ENCODE data around the gene SERPINI1.

DNA sequence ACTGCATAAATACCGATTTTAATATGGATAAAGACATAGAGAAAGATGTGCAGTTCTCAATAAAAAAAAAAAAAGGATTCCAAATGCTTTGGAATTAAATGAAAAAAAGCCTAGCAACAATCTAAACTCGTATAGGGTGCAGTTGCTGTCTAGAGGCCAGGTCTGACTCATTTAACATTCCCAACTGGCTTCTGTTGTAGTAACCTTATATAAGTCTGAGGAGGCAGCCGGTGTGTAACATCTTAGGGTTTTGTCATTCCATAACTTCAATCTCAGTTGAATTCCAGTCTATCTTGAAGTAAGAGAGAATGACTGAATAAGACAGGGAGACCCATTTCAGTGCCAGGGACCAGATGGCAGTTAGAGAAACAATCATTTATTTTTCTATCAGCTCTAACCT, 7.3 kb upstream of the SERPINI1 start:
- TF ChIP-seq POLR2A (IDR thresholded peaks at IDR 0.05) (no peak), CTCF (IDR thresholded peaks at IDR 0.05) (no peak)
